Fibroblast of lung (primary cell): ENCODE data around the gene EPHB4.

Experiments used
- CTCF ChIP-seq, 2 donors: IDR thresholded peaks in 1 of 2; conservative IDR thresholded peaks in 1 of 2; 1 replicate in 1 of 2; 2 replicates in 1 of 2; pipeline ENCODE4 v1.5.1; 2011 to 2012; ENCODE audit warnings: low read length in 2 of 2, control low read depth in 1 of 2, inconsistent platforms in 1 of 2, low read depth in 1 of 2, mild to moderate bottlenecking in 1 of 2
- EZH2 ChIP-seq: IDR thresholded peaks from 2 replicates; pipeline ENCODE4 v1.5.1; 2012; ENCODE audit warnings: low read length, control low read depth, mild to moderate bottlenecking; ENCODE audit errors: missing control alignments

- no peak for TF ChIP-seq CTCF (conservative IDR thresholded peaks at IDR 0.05 in 1 of 2, IDR thresholded peaks at IDR 0.05 in 1 of 2; ENCODE audit: low read depth in 1 of 2, low read length in 2 of 2)
- no peak for TF ChIP-seq EZH2
Measured at GRCh38 chr7:100840470-100841100, 13.3 kb upstream of the EPHB4 start.
